GM23338 (cell line): ENCODE measurements around the gene RNF114. TPM values are rescaled to one million over a fixed set of nuclear protein-coding genes. Genes with fewer than 3 reads are reported as not detected.

Experiments used
- ATAC-seq: fragments of 200-7000 bp; cut with Tn5 transposase; 3 replicates; pipeline ENCODE4 v1.9.1; 2020
- DNase-seq: peaks from one replicate; pipeline ENCODE4 v3.0.0-alpha.2; 2015; ENCODE audit warnings: low spot score
- H2AFZ ChIP-seq: fragments of 200-600 bp; sonication (generic); 2 replicates; pipeline ENCODE4 v1.8.0; 2016; ENCODE audit warnings: antibody characterized with exemption, mild to moderate bottlenecking, moderate library complexity
- H3F3A ChIP-seq: fragments of 200-600 bp; sonication (generic); replicated peaks from 2 replicates; pipeline ENCODE4 v1.8.0; 2017; ENCODE audit warnings: antibody characterized with exemption, mixed run types, low read depth
- H3K27ac ChIP-seq: fragments of 200-600 bp; sonication (generic); 2 replicates; pipeline ENCODE4 v1.6.1; 2016; ENCODE audit warnings: low read depth
- H3K27me3 ChIP-seq: fragments of 200-600 bp; sonication (generic); 2 replicates; pipeline ENCODE4 v1.8.0; 2016; ENCODE audit warnings: mild to moderate bottlenecking, mixed run types, moderate library complexity; ENCODE audit not compliant: insufficient read depth
- H3K36me3 ChIP-seq: fragments of 200-600 bp; sonication (generic); 2 replicates; pipeline ENCODE4 v1.8.0; 2016; ENCODE audit warnings: mild to moderate bottlenecking; ENCODE audit not compliant: insufficient read depth
- H3K4me1 ChIP-seq: fragments of 200-600 bp; sonication (generic); 2 replicates; pipeline ENCODE4 v1.8.0; 2016; ENCODE audit warnings: mild to moderate bottlenecking, moderate library complexity; ENCODE audit not compliant: insufficient read depth
- H3K4me2 ChIP-seq: fragments of 200-600 bp; sonication (generic); 2 replicates; pipeline ENCODE4 v1.7.1; 2017; ENCODE audit warnings: mixed run types
- H3K4me3 ChIP-seq: fragments of 200-600 bp; sonication (generic); 2 replicates; pipeline ENCODE4 v1.6.1; 2016; ENCODE audit warnings: mixed run types
- H3K79me2 ChIP-seq: fragments of 200-600 bp; sonication (generic); replicated peaks from 2 replicates; pipeline ENCODE4 v1.8.0; 2017; ENCODE audit warnings: mild to moderate bottlenecking; ENCODE audit not compliant: insufficient read depth
- H3K9me2 ChIP-seq: fragments of 200-600 bp; sonication (generic); 2 replicates; pipeline ENCODE4 v1.8.0; 2017; ENCODE audit not compliant: insufficient read depth
- H4K20me1 ChIP-seq: fragments of 200-600 bp; sonication (generic); replicated peaks from 2 replicates; pipeline ENCODE4 v1.8.0; 2017; ENCODE audit warnings: mild to moderate bottlenecking; ENCODE audit not compliant: insufficient read depth
- H3K27ac Mint-ChIP-seq: 2 replicates; pipeline ENCODE4 v1.8.0; 2020; ENCODE audit warnings: inconsistent platforms, mild to moderate bottlenecking, moderate library complexity, mixed read lengths
- H3K27me3 Mint-ChIP-seq: 3 replicates; pipeline ENCODE4 v1.8.0; 2022; ENCODE audit warnings: low read depth, mild to moderate bottlenecking, moderate library complexity, mixed read lengths, inconsistent platforms; ENCODE audit not compliant: insufficient read depth, poor library complexity
- H3K36me3 Mint-ChIP-seq: 3 replicates; pipeline ENCODE4 v1.8.0; 2021; ENCODE audit warnings: low read depth, mild to moderate bottlenecking, inconsistent platforms, moderate library complexity, mixed read lengths
- H3K4me1 Mint-ChIP-seq: 3 replicates; pipeline ENCODE4 v1.8.0; 2020; ENCODE audit warnings: mild to moderate bottlenecking, inconsistent platforms, mixed read lengths
- H3K4me3 Mint-ChIP-seq: 3 replicates; pipeline ENCODE4 v1.8.0; 2021; ENCODE audit warnings: moderate library complexity, mild to moderate bottlenecking, inconsistent platforms, mixed read lengths
- H3K9me3 Mint-ChIP-seq: 3 replicates; pipeline ENCODE4 v1.8.0; 2020; ENCODE audit warnings: moderate library complexity, mild to moderate bottlenecking, inconsistent platforms, mixed read lengths
- CREB1 ChIP-seq: fragments of 250-450 bp; sonication (Bioruptor Pico); IDR thresholded peaks from 2 replicates; pipeline ENCODE4 v1.5.0; 2020; ENCODE audit warnings: low read depth, mild to moderate bottlenecking, moderate library complexity
- EZH2 ChIP-seq: fragments of 200-600 bp; sonication (generic); IDR thresholded peaks from one replicate; pipeline ENCODE4 v1.8.0; 2017; ENCODE audit warnings: antibody characterized with exemption, mild to moderate bottlenecking, low read depth; ENCODE audit not compliant: unreplicated experiment
- EZH2phosphoT487 ChIP-seq: fragments of 200-600 bp; sonication (generic); IDR thresholded peaks from one replicate; pipeline ENCODE4 v1.8.1; 2018; ENCODE audit warnings: antibody characterized with exemption; ENCODE audit not compliant: unreplicated experiment
- JUNB ChIP-seq: IDR thresholded peaks from one replicate; pipeline ENCODE4 v1.6.1; 2016; ENCODE audit warnings: antibody characterized with exemption; ENCODE audit not compliant: unreplicated experiment
- NANOG ChIP-seq: IDR thresholded peaks from 2 replicates; pipeline ENCODE4 v1.6.1; 2016; ENCODE audit warnings: antibody characterized with exemption, borderline replicate concordance
- POLR2AphosphoS5 ChIP-seq: IDR thresholded peaks from 2 replicates; pipeline ENCODE4 v1.6.1; 2016; ENCODE audit warnings: antibody characterized with exemption, low read depth
- STAT1 ChIP-seq: IDR thresholded peaks from one replicate; pipeline ENCODE4 v1.6.1; 2016; ENCODE audit warnings: antibody characterized with exemption; ENCODE audit not compliant: unreplicated experiment
- ZNF114 ChIP-seq: fragments of 250-450 bp; sonication (Bioruptor Pico); IDR thresholded peaks from 2 replicates; pipeline ENCODE4 v1.5.0; 2020; ENCODE audit warnings: mild to moderate bottlenecking, moderate library complexity
- ZNF331 ChIP-seq: fragments of 250-450 bp; sonication (Bioruptor Pico); IDR thresholded peaks from 2 replicates; pipeline ENCODE4 v1.5.0; 2020; ENCODE audit warnings: low read depth, mild to moderate bottlenecking, moderate library complexity
- ZNF462 ChIP-seq: fragments of 250-450 bp; sonication (Bioruptor Pico); IDR thresholded peaks from 2 replicates; pipeline ENCODE4 v1.5.0; 2020; ENCODE audit warnings: mild to moderate bottlenecking, moderate library complexity
- polyA plus RNA-seq: library from polyadenylated mRNA; unstranded; fragments of >200 nt; fragmentation: Nextera tagmentation; extraction: Ambion mirVana; gene quantifications from 2 replicates; pipeline ENCODE4 v1.2.1, GENCODE V29; 2016
- total RNA-seq: library from RNA; depleted of rRNA; stranded (reverse); fragments of >200 nt; shearing (Covaris generic); gene quantifications from 2 replicates; pipeline ENCODE4 v1.2.3, GENCODE V29; 2014
- TF ChIP-seq, protein P1 (sequence below), 2 experiments: fragments of 200-600 bp in 1 of 2; sonication (generic) in 1 of 2; conservative IDR thresholded peaks; 2 replicates each; pipeline versions ENCODE4 v1.5.1 to v1.6.1; 2016 to 2017; ENCODE audit warnings: antibody characterized with exemption in 2 of 2, low read depth in 2 of 2, mild to moderate bottlenecking in 2 of 2, moderate library complexity in 1 of 2
- TF ChIP-seq, protein P2 (sequence below): IDR thresholded peaks from one replicate; pipeline ENCODE4 v1.6.1; 2018; ENCODE audit warnings: antibody characterized with exemption; ENCODE audit not compliant: unreplicated experiment
- TF ChIP-seq, protein P3 (sequence below): IDR thresholded peaks from 2 replicates; pipeline ENCODE4 v1.6.1; 2016; ENCODE audit warnings: antibody characterized with exemption

RNF114 gene
- total and polyA plus RNA-seq, 2 experiments from 2014 or later = 155 to 279 TPM

- Histone ChIP-seq H3K79me2 (no peaks in the 10 kb centered on the region), H3K27ac (no peak overlapping the region), H3F3A (no peaks in the 10 kb centered on the region), H3K4me3 (no peak overlapping the region), H3K4me2 (no peak overlapping the region), H3K27me3 (no peaks in the 10 kb centered on the region), H4K20me1 (peaks cover 4% of the 10 kb centered on the region; the same call in 1 of the 2 replicates), H3K4me1 (no peaks in the 10 kb centered on the region), H3K36me3 (no peaks in the 10 kb centered on the region), H3K9me2 (no peaks in the 10 kb centered on the region), H2AFZ (no peak overlapping the region)
- no peaks in the 10 kb centered on the region for H3K4me1 Mint-ChIP-seq
- no peak overlapping the region for H3K27ac Mint-ChIP-seq
- H3K36me3 Mint-ChIP-seq = no peaks in the 10 kb centered on the region; the same call in 2 of the 3 replicates
- no peak for TF ChIP-seq CREB1 (CRISPR knock-in tag)
- TF ChIP-seq, protein P1, sequence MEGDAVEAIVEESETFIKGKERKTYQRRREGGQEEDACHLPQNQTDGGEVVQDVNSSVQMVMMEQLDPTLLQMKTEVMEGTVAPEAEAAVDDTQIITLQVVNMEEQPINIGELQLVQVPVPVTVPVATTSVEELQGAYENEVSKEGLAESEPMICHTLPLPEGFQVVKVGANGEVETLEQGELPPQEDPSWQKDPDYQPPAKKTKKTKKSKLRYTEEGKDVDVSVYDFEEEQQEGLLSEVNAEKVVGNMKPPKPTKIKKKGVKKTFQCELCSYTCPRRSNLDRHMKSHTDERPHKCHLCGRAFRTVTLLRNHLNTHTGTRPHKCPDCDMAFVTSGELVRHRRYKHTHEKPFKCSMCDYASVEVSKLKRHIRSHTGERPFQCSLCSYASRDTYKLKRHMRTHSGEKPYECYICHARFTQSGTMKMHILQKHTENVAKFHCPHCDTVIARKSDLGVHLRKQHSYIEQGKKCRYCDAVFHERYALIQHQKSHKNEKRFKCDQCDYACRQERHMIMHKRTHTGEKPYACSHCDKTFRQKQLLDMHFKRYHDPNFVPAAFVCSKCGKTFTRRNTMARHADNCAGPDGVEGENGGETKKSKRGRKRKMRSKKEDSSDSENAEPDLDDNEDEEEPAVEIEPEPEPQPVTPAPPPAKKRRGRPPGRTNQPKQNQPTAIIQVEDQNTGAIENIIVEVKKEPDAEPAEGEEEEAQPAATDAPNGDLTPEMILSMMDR (conservative IDR thresholded peaks at IDR 0.05; ENCODE audit: low read depth in 2 of 2) = no peak
- no peak for TF ChIP-seq POLR2AphosphoS5
- TF ChIP-seq ZNF462 (CRISPR knock-in tag) = no peak
- TF ChIP-seq, protein P2, sequence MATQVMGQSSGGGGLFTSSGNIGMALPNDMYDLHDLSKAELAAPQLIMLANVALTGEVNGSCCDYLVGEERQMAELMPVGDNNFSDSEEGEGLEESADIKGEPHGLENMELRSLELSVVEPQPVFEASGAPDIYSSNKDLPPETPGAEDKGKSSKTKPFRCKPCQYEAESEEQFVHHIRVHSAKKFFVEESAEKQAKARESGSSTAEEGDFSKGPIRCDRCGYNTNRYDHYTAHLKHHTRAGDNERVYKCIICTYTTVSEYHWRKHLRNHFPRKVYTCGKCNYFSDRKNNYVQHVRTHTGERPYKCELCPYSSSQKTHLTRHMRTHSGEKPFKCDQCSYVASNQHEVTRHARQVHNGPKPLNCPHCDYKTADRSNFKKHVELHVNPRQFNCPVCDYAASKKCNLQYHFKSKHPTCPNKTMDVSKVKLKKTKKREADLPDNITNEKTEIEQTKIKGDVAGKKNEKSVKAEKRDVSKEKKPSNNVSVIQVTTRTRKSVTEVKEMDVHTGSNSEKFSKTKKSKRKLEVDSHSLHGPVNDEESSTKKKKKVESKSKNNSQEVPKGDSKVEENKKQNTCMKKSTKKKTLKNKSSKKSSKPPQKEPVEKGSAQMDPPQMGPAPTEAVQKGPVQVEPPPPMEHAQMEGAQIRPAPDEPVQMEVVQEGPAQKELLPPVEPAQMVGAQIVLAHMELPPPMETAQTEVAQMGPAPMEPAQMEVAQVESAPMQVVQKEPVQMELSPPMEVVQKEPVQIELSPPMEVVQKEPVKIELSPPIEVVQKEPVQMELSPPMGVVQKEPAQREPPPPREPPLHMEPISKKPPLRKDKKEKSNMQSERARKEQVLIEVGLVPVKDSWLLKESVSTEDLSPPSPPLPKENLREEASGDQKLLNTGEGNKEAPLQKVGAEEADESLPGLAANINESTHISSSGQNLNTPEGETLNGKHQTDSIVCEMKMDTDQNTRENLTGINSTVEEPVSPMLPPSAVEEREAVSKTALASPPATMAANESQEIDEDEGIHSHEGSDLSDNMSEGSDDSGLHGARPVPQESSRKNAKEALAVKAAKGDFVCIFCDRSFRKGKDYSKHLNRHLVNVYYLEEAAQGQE = no peak
- TF ChIP-seq, protein P3, sequence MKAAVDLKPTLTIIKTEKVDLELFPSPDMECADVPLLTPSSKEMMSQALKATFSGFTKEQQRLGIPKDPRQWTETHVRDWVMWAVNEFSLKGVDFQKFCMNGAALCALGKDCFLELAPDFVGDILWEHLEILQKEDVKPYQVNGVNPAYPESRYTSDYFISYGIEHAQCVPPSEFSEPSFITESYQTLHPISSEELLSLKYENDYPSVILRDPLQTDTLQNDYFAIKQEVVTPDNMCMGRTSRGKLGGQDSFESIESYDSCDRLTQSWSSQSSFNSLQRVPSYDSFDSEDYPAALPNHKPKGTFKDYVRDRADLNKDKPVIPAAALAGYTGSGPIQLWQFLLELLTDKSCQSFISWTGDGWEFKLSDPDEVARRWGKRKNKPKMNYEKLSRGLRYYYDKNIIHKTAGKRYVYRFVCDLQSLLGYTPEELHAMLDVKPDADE = no peak
- no peak for TF ChIP-seq ZNF114 (CRISPR knock-in tag)
- TF ChIP-seq EZH2 = no peak
- TF ChIP-seq NANOG = no peak
- no peak for TF ChIP-seq EZH2phosphoT487
- TF ChIP-seq ZNF331 (CRISPR knock-in tag) = no peak
- no peak for TF ChIP-seq STAT1
- TF ChIP-seq JUNB = no peak
- DNase-seq (no peak), ATAC-seq (no peak)
- no peak overlapping the region for H3K4me3 Mint-ChIP-seq
- no peaks in the 10 kb centered on the region for H3K9me3 Mint-ChIP-seq
- H3K27me3 Mint-ChIP-seq = peaks cover 5% of the 10 kb centered on the region
Observed at GRCh38 chr20:49899541-49900383, 36.4 kb upstream of the RNF114 start.
